GM21367 (cell line): ENCODE results near the gene TAS2R30.
"Not testable (repeated sequence)": the region's sequence is repeated elsewhere in the genome, so short reads cannot be mapped to it uniquely, and the experiment has no call there.

Source experiments
- ATAC-seq: cut with Tn5 transposase; IDR thresholded peaks from one replicate; pipeline ENCODE4 v1.9.1; 2021; ENCODE audit not compliant: unreplicated experiment

Gene TAS2R30

DNA sequence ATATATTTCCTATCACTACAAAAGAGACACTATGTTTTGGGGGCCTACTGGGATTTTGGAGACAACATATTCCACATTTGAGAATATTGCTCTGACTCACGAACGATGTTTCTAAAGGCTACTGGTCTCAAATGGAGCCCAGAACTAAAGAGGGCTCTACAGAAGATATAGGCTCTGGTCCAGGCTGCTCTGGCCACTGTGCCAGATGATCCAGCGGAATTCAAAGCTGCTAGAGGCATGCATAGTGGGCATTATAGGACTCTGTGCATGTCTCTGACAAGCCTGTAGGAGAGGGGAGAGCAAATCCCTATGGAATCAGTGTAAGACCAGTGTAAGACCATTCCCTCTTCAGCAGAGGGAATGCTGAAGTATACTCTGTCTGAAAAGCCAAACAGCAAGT lies 4.1 kb downstream of the TAS2R30 start:
- no peak for ATAC-seq

DNA sequence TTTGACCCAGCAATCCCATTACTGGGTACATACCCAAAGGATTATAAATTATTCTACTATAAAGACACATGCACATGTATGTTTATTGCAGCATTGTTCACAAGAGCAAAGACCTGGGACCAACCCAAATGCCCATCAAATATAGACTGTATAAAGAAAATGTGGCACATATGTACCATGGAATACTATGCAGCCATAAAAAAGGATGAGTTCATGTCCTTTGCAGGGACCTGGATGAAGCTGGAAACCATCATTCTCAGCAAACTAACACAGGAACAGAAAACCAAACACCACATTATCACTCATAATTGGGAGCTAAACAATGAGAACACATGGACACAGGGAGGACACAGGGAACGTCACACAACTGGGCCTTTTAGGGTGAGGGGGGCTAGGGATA lies 20.3 kb downstream of the TAS2R30 start:
- not testable (repeated sequence) for ATAC-seq

DNA sequence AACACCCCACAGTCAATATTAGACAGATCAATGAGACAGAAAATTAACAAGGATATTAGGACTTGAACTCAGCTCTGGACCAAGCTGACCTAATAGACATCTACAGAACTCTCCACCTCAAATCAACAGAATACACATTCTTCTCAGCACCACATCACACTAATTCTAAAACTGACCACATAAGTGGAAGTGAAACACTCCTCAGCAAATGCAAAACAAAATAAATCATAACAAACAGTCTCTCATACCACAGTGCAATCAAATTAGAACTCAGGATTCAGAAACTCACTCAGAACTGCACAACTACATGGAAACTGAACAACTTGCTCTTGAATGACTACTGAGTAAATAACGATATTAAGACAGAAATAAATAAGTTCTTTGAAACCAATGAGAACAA lies 23.2 kb downstream of the TAS2R30 start:
- not testable (repeated sequence) for ATAC-seq

DNA sequence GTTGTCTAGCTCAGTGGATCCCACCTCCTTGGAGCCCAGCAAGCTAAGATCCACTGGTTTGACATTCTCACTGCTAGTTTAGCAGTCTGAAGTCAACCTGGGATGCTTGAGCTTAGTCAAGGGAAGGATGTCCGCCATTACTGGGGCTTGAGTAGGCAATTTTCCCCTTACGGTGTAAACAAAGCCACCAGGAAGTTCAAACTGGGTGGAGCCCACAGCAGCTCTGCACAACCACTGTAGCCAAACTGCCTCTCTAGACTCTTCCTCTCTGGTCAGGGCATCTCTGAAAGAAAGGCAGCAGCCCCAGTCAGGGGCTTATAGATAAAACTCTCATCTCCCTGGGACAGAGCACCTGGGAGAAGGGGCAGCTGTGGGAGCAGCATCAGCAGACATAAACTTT lies 25.6 kb downstream of the TAS2R30 start:
- ATAC-seq, result no peak

DNA sequence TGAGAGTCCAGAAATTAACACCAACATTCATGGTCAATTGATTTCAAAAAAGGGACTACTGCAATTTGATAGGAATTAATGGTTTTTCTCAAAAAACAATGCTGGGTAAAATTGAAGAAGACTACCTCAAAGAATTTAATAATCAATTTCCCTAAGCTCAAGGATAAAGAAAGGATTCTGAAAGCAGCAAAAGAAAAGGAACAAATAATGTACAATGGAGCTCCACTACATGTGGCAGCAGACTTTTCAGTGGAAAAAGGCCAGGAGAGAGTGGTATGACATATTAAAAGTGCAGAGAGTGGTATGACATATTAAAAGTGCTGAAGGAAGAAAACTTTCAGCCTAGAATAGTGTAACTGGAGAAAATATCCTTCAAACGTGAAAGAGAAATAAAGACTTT lies 26.7 kb downstream of the TAS2R30 start:
- no peak for ATAC-seq

DNA sequence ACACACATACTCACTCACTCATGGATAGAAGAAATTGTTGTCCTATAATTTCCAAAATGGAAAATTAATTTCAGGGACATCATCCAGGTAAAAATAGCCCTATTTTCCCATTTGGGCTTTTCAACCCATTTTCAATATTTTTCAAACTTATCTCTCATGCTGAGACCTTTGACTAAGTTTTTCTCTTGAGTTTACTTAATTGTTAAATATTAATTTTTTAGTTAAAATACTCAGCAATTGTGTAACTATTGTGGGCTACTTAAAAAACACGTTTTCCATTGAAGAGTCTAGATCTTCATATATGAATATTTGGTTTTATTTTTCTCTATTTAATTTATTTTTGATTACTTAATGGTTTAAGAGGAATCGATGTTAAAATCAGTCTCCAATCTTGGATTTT lies 28.2 kb downstream of the TAS2R30 start:
- no peak for ATAC-seq

DNA sequence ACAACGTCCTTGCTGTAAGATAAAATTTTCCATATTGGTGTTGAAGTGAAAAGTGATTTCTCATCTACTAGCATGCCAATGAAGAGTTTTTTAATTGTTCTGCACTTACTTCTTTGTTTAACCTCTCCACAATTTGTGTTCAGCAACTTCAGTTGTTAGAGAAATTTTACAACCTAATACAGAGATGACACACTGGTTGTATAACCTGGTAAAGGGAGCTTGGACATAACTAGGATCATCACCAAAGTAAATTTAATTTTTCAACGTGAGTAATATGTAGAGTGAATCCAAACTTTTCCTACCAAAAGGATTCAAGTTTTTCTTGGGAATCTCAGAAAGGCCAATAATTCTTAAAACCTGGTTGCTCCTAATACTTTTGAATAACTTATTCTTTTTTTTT lies 28.9 kb downstream of the TAS2R30 start:
- no peak for ATAC-seq

DNA sequence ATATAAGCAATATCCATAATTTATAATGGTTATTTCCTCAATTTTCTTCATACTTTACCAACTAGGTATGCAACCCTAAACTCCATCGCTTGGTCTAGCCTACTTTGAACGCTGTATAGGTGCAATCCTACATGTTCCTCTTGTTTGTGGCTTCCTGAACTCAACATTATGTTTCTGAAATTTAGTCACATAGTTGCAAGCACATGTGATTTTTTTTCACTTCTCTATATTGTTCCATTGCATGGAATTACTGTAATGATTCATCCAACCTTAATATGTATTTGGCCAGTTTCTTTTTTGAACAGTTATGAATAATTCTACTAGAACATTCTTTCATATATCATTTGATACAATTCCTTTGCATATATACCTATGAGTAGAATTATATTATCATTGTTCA lies 39.5 kb downstream of the TAS2R30 start:
- not testable (repeated sequence) for ATAC-seq

DNA sequence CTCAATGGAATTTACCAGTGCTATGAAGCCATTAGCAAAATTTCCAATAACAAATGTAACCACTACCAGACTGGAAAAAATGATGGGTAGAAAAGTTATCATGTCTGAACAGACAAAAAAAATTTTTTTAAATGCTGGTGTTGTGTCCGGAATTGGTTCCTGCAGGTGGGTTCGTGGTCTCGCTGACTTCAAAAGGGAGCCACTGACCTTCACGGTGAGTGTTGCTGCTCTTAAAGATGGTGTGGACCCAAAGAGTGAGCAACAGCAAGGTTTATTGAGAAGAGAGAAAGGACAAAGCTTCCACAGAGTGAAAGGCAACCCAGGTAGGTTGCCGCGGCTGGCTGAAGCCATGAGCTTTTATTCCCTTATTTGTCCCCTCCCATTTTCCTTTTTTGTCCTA lies 42.3 kb downstream of the TAS2R30 start, which contains the start of gene TAS2R43:
Gene TAS2R43 (minus strand): TSS at position 186 of the 400 bp plus-strand sequence. CDS start 84 bp downstream, at position 102.
- no peak for ATAC-seq

DNA sequence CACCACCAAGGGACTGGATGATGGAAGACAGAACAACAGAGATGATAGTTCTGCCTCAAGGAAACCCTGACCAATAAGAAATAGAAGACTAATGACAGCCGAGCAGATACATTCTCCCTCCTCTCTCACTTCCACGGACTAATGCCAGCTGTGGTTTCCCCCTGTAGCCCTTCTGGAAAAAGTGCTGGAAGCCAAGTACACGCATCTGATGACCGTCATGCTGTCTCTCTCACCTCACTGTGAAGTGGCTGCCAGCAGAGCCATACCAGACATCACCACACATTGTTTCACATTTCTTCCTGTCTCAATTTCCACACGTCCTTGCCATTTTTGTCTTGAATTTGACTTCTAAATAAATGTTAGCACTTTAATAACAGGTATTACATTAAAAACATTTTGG lies 45.2 kb downstream of the TAS2R30 start:
- ATAC-seq, result no peak

DNA sequence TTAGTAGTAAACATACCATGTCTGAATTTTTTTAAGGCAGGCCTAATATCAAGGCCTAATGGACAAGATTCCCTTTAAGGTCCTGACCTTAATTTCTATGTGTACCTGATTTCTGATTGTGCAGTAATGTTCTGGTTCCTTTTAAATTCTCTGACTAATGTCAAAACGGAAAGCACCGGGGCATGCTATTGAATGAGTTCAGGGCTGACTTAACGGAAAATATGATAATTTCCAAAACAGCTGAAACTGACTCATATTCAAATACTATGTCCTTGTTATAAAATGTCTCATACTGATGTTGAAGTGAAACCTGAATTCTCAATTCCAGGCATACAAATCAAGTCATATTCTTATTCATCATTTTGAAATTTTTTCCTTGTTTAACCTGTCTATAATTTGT lies 49.0 kb downstream of the TAS2R30 start:
- no peak for ATAC-seq
